ENCODE data around the gene GPR4.

The GPR4 gene

GRCh38 chr19:45641274-45642105, 39.5 kb upstream of the GPR4 start:
- Histone ChIP-seq H3K9me3 (replicated peaks in 1 of 11) (no peaks in the 10 kb centered on the region), H3K27me3 (peaks cover 26 to 33% (median 30%) of the 10 kb centered on the region in 11 experiments), H3K4me3 (peak overlapping the region; percentile 51 to 70 (median 60)), H3K9ac (peak overlapping the region; percentile 63 to 79 (median 73); a peak in 21 of 22 replicates), H3K36me3 (peaks cover 0 to 5% (median 0%) of the 10 kb centered on the region in 11 experiments; a peak in 1 of 22 replicates), H3K4me2 (peak overlapping the region; percentile 86 to 96 (median 91)), H4K20me1 (peaks cover 0 to 12% (median 0%) of the 10 kb centered on the region in 11 experiments; a peak in 3 of 22 replicates), H3K4me1 (peaks cover 44 to 72% (median 66%) of the 10 kb centered on the region in 10 experiments), H3K27ac (peak overlapping the region in 10 of 11 experiments; percentile 50 to 83 (median 73); a peak in 21 of 22 replicates)
- TF ChIP-seq Cebpa-rat (IDR thresholded peaks at IDR 0.05), result no peak

- peak overlapping the region; percentile 51 to 70 (median 60); a peak in 17 of 20 replicates for H3K4me3 ChIP-seq
- peaks cover 0 to 17% (median 0%) of the 10 kb centered on the region in 11 experiments; a peak in 3 of 22 replicates for H4K20me1 ChIP-seq
- H3K36me3 ChIP-seq, result peaks cover 0 to 6% (median 0%) of the 10 kb centered on the region in 11 experiments; a peak in 2 of 22 replicates
- peak overlapping the region in 8 of 11 experiments; percentile 56 to 83 (median 73); a peak in 10 of 22 replicates for H3K27ac ChIP-seq
- peak overlapping the region; percentile 86 to 96 (median 91) for H3K4me2 ChIP-seq
- H3K9ac ChIP-seq, result peak overlapping the region in 7 of 11 experiments; percentile 67 to 79 (median 74); a peak in 11 of 22 replicates
- no peak for TF ChIP-seq Cebpa-rat (IDR thresholded peaks at IDR 0.05)
- H3K27me3 ChIP-seq, result peaks cover 20 to 27% (median 25%) of the 10 kb centered on the region in 11 experiments
- no peaks in the 10 kb centered on the region for H3K9me3 ChIP-seq (replicated peaks in 1 of 11)
- H3K4me1 ChIP-seq, result peaks cover 39 to 67% (median 60%) of the 10 kb centered on the region in 10 experiments
Measured at GRCh38 chr19:45640849-45641273, 38.8 kb upstream of the GPR4 start.

GRCh38 chr19:45638930-45639729, 37.1 kb upstream of the GPR4 start, which contains the start of gene EML2:
EML2 (minus strand) TSS chr19:45639397; CDS start chr19:45639376, 21 bp downstream.
- H3K9ac ChIP-seq, result peak within 1 kb of the TSS; percentile 66 to 84 (median 80)
- no peak for TF ChIP-seq Cebpa-rat (IDR thresholded peaks at IDR 0.05)
- H3K36me3 ChIP-seq, result peaks cover 0 to 6% (median 0%) of the 10 kb centered on the region in 11 experiments; a peak in 2 of 22 replicates
- peaks cover 0 to 12% (median 0%) of the 10 kb centered on the region in 11 experiments; a peak in 2 of 22 replicates for H4K20me1 ChIP-seq
- peak within 1 kb of the TSS; percentile 46 to 77 (median 64); a peak in 21 of 22 replicates for H3K27ac ChIP-seq
- H3K27me3 ChIP-seq, result peaks cover 7 to 10% (median 9%) of the 10 kb centered on the region in 11 experiments
- peak within 1 kb of the TSS; percentile 63 to 82 (median 72) for H3K4me3 ChIP-seq
- peak within 1 kb of the TSS; percentile 83 to 98 (median 92) for H3K4me2 ChIP-seq
- peaks cover 38 to 63% (median 57%) of the 10 kb centered on the region in 10 experiments for H3K4me1 ChIP-seq
- no peaks in the 10 kb centered on the region for H3K9me3 ChIP-seq (replicated peaks in 1 of 11)

GRCh38 chr19:45637890-45638667, 36.1 kb upstream of the GPR4 start:
- Histone ChIP-seq H4K20me1 (peaks cover 0 to 11% (median 0%) of the 10 kb centered on the region in 11 experiments; a peak in 1 of 22 replicates), H3K9me3 (replicated peaks in 1 of 11) (no peaks in the 10 kb centered on the region), H3K9ac (peak overlapping the region; percentile 66 to 84 (median 80)), H3K36me3 (peaks cover 0 to 6% (median 0%) of the 10 kb centered on the region in 11 experiments; a peak in 4 of 22 replicates), H3K4me1 (peaks cover 28 to 52% (median 47%) of the 10 kb centered on the region in 10 experiments), H3K27me3 (no peaks in the 10 kb centered on the region), H3K27ac (peak overlapping the region in 8 of 11 experiments; percentile 46 to 77 (median 65); a peak in 9 of 22 replicates), H3K4me3 (peak overlapping the region; percentile 63 to 82 (median 72)), H3K4me2 (peak overlapping the region; percentile 83 to 98 (median 92))
- no peak for TF ChIP-seq Cebpa-rat (IDR thresholded peaks at IDR 0.05)

GRCh38 chr19:45636902-45637301, 34.9 kb upstream of the GPR4 start:
- Histone ChIP-seq H3K4me2 (no peak overlapping the region), H3K9ac (no peak overlapping the region), H4K20me1 (peaks cover 0 to 15% (median 0%) of the 10 kb centered on the region in 11 experiments; a peak in 2 of 22 replicates), H3K27ac (no peak overlapping the region), H3K27me3 (no peaks in the 10 kb centered on the region), H3K4me1 (peaks cover 19 to 48% (median 39%) of the 10 kb centered on the region in 10 experiments), H3K9me3 (replicated peaks in 1 of 11) (no peaks in the 10 kb centered on the region), H3K4me3 (no peak overlapping the region), H3K36me3 (peaks cover 0 to 7% (median 0%) of the 10 kb centered on the region in 11 experiments; a peak in 5 of 22 replicates)
- TF ChIP-seq Cebpa-rat (IDR thresholded peaks at IDR 0.05), result no peak

- TF ChIP-seq Cebpa-rat (IDR thresholded peaks at IDR 0.05), result no peak
- H3K4me3 ChIP-seq, result no peak overlapping the region
- peaks cover 16 to 42% (median 33%) of the 10 kb centered on the region in 10 experiments for H3K4me1 ChIP-seq
Measured at GRCh38 chr19:45636275-45636674, 34.3 kb upstream of the GPR4 start.

GRCh38 chr19:45632468-45633196, 30.6 kb upstream of the GPR4 start:
- peaks cover 20 to 44% (median 27%) of the 10 kb centered on the region in 11 experiments for H3K36me3 ChIP-seq
- peaks cover 0 to 15% (median 0%) of the 10 kb centered on the region in 11 experiments; a peak in 2 of 22 replicates for H4K20me1 ChIP-seq
- peaks cover 0 to 23% (median 3%) of the 10 kb centered on the region in 10 experiments; a peak in 10 of 20 replicates for H3K4me1 ChIP-seq
- no peak overlapping the region for H3K27ac ChIP-seq
- no peak for TF ChIP-seq Cebpa-rat (IDR thresholded peaks at IDR 0.05)
- no peaks in the 10 kb centered on the region for H3K9me3 ChIP-seq (replicated peaks in 1 of 11)
- no peak overlapping the region for H3K9ac ChIP-seq
- H3K4me3 ChIP-seq, result no peak overlapping the region
- H3K4me2 ChIP-seq, result 0 out of 22 replicates have a peak overlapping the region, but pooled peaks of 1 of the 11 experiments have one; percentile 9
- no peaks in the 10 kb centered on the region for H3K27me3 ChIP-seq

More at GRCh38 chr19:45636275-45636674, 34.3 kb upstream of the GPR4 start:
- Histone ChIP-seq H3K4me2 (no peak overlapping the region), H3K36me3 (peaks cover 0 to 10% (median 0%) of the 10 kb centered on the region in 11 experiments; a peak in 6 of 22 replicates), H3K27me3 (no peaks in the 10 kb centered on the region), H4K20me1 (peaks cover 0 to 15% (median 0%) of the 10 kb centered on the region in 11 experiments; a peak in 2 of 22 replicates), H3K27ac (no peak overlapping the region), H3K9me3 (replicated peaks in 1 of 11) (no peaks in the 10 kb centered on the region), H3K9ac (peak overlapping the region in 1 of 11 experiments; percentile 15; a peak in 1 of 22 replicates)
